ENCODE results near the gene CD40. TPM values are rescaled to one million over a fixed set of nuclear protein-coding genes. Genes with fewer than 3 reads are reported as not detected.
"Not testable (repeated sequence)": the region's sequence is repeated elsewhere in the genome, so short reads cannot be mapped to it uniquely, and the experiment has no call there.

Gene CD40
- total RNA-seq, 1 experiment from 2014 or later = not detected

GRCh38 chr20:46091622-46092535, 26.2 kb upstream of the CD40 start:
- not testable (repeated sequence) for DNase-seq (ENCODE audit: low read depth)

GRCh38 chr20:46093531-46093930, 24.6 kb upstream of the CD40 start:
- peak; percentile 29 for DNase-seq (ENCODE audit: low read depth)

- no peak for DNase-seq (ENCODE audit: low read depth)
Observed at GRCh38 chr20:46099491-46100287, 18.4 kb upstream of the CD40 start.

- DNase-seq (ENCODE audit: low read depth) = not testable (repeated sequence)
Observed at GRCh38 chr20:46100444-46100843, 17.7 kb upstream of the CD40 start.

- no peak for DNase-seq (ENCODE audit: low read depth)
Observed at GRCh38 chr20:46100988-46101387, 17.1 kb upstream of the CD40 start.

- DNase-seq (ENCODE audit: low read depth) = no peak
Observed at GRCh38 chr20:46101957-46102356, 16.2 kb upstream of the CD40 start.

- DNase-seq (ENCODE audit: low read depth) = no peak
Observed at GRCh38 chr20:46102940-46103339, 15.2 kb upstream of the CD40 start.

GRCh38 chr20:46104262-46104661, 13.9 kb upstream of the CD40 start:
- no peak for DNase-seq (ENCODE audit: low read depth)

GRCh38 chr20:46107061-46107460, 11.1 kb upstream of the CD40 start:
- no peak for DNase-seq (ENCODE audit: low read depth)

GRCh38 chr20:46108435-46108841, 9.7 kb upstream of the CD40 start:
- DNase-seq (ENCODE audit: low read depth) = no peak

- no peak for DNase-seq (ENCODE audit: low read depth)
Observed at GRCh38 chr20:46108976-46109375, 9.1 kb upstream of the CD40 start.

GRCh38 chr20:46111028-46111835, 6.9 kb upstream of the CD40 start:
- no peak for DNase-seq (ENCODE audit: low read depth)

- DNase-seq (ENCODE audit: low read depth) = no peak
Observed at GRCh38 chr20:46111836-46112212, 6.3 kb upstream of the CD40 start.

- no peak for DNase-seq (ENCODE audit: low read depth)
Observed at GRCh38 chr20:46112430-46113112, 5.5 kb upstream of the CD40 start.

GRCh38 chr20:46113113-46113470, 5.0 kb upstream of the CD40 start:
- DNase-seq (ENCODE audit: low read depth) = no peak

GRCh38 chr20:46114449-46114848, 3.7 kb upstream of the CD40 start:
- no peak for DNase-seq (ENCODE audit: low read depth)

- DNase-seq (ENCODE audit: low read depth) = no peak
Observed at GRCh38 chr20:46118481-46119020, 437 bp downstream of the CD40 start.

GRCh38 chr20:46119028-46119546, 973 bp downstream of the CD40 start:
- no peak for DNase-seq (ENCODE audit: low read depth)

- DNase-seq (ENCODE audit: low read depth) = no peak
Observed at GRCh38 chr20:46119547-46119946, 1.4 kb downstream of the CD40 start.

GRCh38 chr20:46120136-46120535, 2.0 kb downstream of the CD40 start:
- no peak for DNase-seq (ENCODE audit: low read depth)

Data from HT1080 (cell line).